Measurements from ENCODE around the gene NR5A2. TPM values are rescaled to one million over a fixed set of nuclear protein-coding genes. Genes with fewer than 3 reads are reported as not detected.

Gene NR5A2
- polyA plus RNA-seq, 1 donor (not counting 4 experiments of a cell fraction or from before 2014, with no cell fraction given) = 0.05 TPM

DNA sequence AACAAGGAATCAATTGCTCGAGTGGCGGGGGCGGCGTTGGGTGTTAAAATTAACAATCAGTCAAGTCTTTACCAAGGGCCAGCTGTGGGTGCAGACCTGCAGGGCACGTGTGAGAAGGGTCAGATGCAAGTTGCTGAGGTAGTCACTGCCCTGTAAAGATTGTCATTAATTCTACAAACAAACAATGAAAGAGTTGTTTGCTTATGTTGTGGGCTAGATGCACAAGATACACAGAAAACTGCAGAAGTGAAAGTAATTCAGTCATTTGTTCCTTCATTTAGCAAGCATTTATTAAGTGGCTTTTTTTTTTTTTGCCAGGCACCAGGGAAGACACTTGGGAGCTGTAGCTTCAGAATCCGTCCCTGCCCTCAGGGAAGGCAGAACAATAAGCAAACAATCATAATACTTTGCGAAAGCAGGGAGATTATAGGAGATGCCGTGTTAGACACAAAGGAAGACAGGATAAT, 79.5 kb downstream of the NR5A2 start:
- Histone ChIP-seq H3K27ac (ENCODE audit: control insufficient read depth, insufficient read depth, low read length) (no peak overlapping the region), H2AFZ (ENCODE audit: control insufficient read depth, low read length) (no peak overlapping the region), H3K9me3 (ENCODE audit: control insufficient read depth, low read depth, low read length) (no peaks in the 10 kb centered on the region), H3K9ac (ENCODE audit: control insufficient read depth, extremely low read depth, insufficient read depth, low read length) (no peak overlapping the region), H3K4me2 (ENCODE audit: control insufficient read depth, extremely low read depth, insufficient read depth, low read depth, low read length) (peak overlapping the region; percentile 45), H3K27me3 (ENCODE audit: control insufficient read depth, extremely low read depth, insufficient read depth, low read length) (no peaks in the 10 kb centered on the region), H3K79me2 (ENCODE audit: control insufficient read depth, insufficient read depth, low read length) (no peaks in the 10 kb centered on the region), H3K4me1 (ENCODE audit: control insufficient read depth, extremely low read depth, insufficient read depth, low read length) (peaks cover 5% of the 10 kb centered on the region), H3K36me3 (ENCODE audit: control insufficient read depth in 2 of 2, extremely low read depth in 1 of 2, insufficient read depth in 2 of 2, low read length in 2 of 2) (no peaks in the 10 kb centered on the region), H3K9me1 (ENCODE audit: control insufficient read depth, extremely low read depth, insufficient read depth, low read length) (no peaks in the 10 kb centered on the region), H3K4me3 (ENCODE audit: control insufficient read depth in 2 of 3, extremely low read depth in 1 of 3, insufficient read depth in 2 of 3, low read depth in 1 of 3, low read length in 3 of 3) (no peak overlapping the region), H4K20me1 (ENCODE audit: control insufficient read depth, extremely low read depth, insufficient read depth, low read length) (no peaks in the 10 kb centered on the region)
- no peak for FAIRE-seq
- TF ChIP-seq EZH2 (IDR thresholded peaks at IDR 0.05; ENCODE audit: low read length) = no peak
- TF ChIP-seq CTCF (optimal IDR thresholded peaks at IDR 0.05 in 1 of 3, IDR thresholded peaks at IDR 0.05 in 1 of 3, conservative IDR thresholded peaks at IDR 0.05 in 1 of 3; ENCODE audit: extremely low read depth in 1 of 3, insufficient read depth in 2 of 3, low read length in 3 of 3) = no peak
- dilution Hi-C loops (cut with MboI; ENCODE audit: extremely low pct_ligation_motif_present, low sequenced_read_pairs) = no loop called here
- DNase-seq (ENCODE audit: low read depth, low spot score) = no peak

DNA sequence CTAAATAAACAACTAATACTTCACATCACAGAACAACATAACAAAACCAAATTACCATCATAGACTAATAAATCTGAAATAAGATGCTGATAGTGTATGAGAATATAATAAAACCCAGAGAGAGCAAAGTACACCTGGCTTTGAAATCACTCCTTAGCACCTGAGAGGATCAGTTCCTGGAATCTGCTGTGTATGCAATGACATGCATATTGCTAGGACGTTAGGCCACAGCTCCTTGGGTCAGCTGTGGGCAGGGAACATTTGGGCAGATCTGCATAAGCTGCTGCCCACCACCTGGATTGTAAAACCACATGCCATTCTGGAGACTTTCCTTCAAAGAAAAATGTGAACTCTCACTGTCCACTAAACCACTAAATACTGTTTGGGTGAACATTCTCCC, 81.1 kb downstream of the NR5A2 start:
- H4K20me1 ChIP-seq (ENCODE audit: control insufficient read depth, extremely low read depth, insufficient read depth, low read length) = no peaks in the 10 kb centered on the region
- H3K27ac ChIP-seq (ENCODE audit: control insufficient read depth, insufficient read depth, low read length) = no peak overlapping the region
- DNase-seq (ENCODE audit: low read depth, low spot score) (no peak), FAIRE-seq (no peak)
- dilution Hi-C loops (cut with MboI; ENCODE audit: extremely low pct_ligation_motif_present, low sequenced_read_pairs) = no loop called here
- no peaks in the 10 kb centered on the region for H3K9me3 ChIP-seq (ENCODE audit: control insufficient read depth, low read depth, low read length)
- no peak overlapping the region for H3K4me3 ChIP-seq (ENCODE audit: control insufficient read depth in 2 of 3, extremely low read depth in 1 of 3, insufficient read depth in 2 of 3, low read depth in 1 of 3, low read length in 3 of 3)
- H3K9me1 ChIP-seq (ENCODE audit: control insufficient read depth, extremely low read depth, insufficient read depth, low read length) = no peaks in the 10 kb centered on the region
- H3K4me2 ChIP-seq (ENCODE audit: control insufficient read depth, extremely low read depth, insufficient read depth, low read depth, low read length) = no peak overlapping the region
- no peak overlapping the region for H2AFZ ChIP-seq (ENCODE audit: control insufficient read depth, low read length)
- no peak for TF ChIP-seq CTCF (optimal IDR thresholded peaks at IDR 0.05 in 1 of 3, IDR thresholded peaks at IDR 0.05 in 1 of 3, conservative IDR thresholded peaks at IDR 0.05 in 1 of 3; ENCODE audit: extremely low read depth in 1 of 3, insufficient read depth in 2 of 3, low read length in 3 of 3)
- no peak for TF ChIP-seq EZH2 (IDR thresholded peaks at IDR 0.05; ENCODE audit: low read length)
- no peaks in the 10 kb centered on the region for H3K27me3 ChIP-seq (ENCODE audit: control insufficient read depth, extremely low read depth, insufficient read depth, low read length)
- H3K79me2 ChIP-seq (ENCODE audit: control insufficient read depth, insufficient read depth, low read length) = no peaks in the 10 kb centered on the region
- H3K36me3 ChIP-seq (ENCODE audit: control insufficient read depth in 2 of 2, extremely low read depth in 1 of 2, insufficient read depth in 2 of 2, low read length in 2 of 2) = no peaks in the 10 kb centered on the region
- H3K4me1 ChIP-seq (ENCODE audit: control insufficient read depth, extremely low read depth, insufficient read depth, low read length) = peaks cover 5% of the 10 kb centered on the region
- no peak overlapping the region for H3K9ac ChIP-seq (ENCODE audit: control insufficient read depth, extremely low read depth, insufficient read depth, low read length)

Data from keratinocyte (primary cell).